Hematopoietic multipotent progenitor cell (in vitro differentiated cells): ENCODE data around the gene PRKN. TPM values are rescaled to one million over a fixed set of nuclear protein-coding genes. Genes with fewer than 3 reads are reported as not detected.

Source experiments
- DNase-seq, 3 donors: peaks; one replicate each; pipeline ENCODE4 v3.0.0-alpha.2; 2011 to 2015; ENCODE audit warnings: low read depth in 2 of 3, low spot score in 2 of 3
- total RNA-seq: library from RNA; depleted of rRNA; stranded (reverse); fragments of >200 nt; gene quantifications from one replicate; pipeline ENCODE4 v1.2.3, GENCODE V29; 2012

The PRKN gene
- total RNA-seq, 1 donor, result 7.0 TPM

DNA sequence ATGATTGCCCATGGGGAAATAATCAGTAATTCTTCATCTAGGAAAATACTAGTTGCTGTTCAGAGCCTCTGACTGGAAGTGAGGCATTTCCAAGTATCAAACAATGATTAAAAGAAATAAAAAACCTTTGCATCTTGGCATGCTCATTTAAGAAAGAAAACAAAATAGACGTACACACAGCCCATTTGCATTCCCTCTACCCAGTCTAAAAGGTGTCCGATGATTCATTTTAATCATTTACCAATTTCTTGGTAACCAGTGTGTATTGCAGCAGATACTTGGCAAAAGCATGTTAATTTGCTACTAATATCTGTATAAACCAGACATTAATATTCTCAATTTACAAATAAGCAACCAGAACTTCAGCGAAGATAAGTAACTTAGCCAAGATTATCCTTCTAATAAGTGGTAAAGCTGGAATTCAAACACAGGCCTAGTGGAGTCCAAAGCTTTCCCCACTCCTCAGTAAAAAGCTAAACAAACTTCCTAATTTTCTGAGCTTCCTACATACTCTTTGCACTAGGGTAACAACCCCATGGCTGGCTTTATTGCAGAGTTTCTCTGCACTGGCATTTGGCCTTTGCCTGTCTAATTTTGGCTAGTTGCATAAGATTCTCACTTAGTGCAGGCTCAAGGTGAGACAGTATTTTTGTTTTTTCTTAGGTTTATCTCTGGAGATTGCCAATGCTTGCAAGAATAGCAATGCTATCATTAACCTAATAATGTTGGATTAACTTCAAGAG, 338.1 kb downstream of the PRKN start:
- DNase-seq, result no peak

DNA sequence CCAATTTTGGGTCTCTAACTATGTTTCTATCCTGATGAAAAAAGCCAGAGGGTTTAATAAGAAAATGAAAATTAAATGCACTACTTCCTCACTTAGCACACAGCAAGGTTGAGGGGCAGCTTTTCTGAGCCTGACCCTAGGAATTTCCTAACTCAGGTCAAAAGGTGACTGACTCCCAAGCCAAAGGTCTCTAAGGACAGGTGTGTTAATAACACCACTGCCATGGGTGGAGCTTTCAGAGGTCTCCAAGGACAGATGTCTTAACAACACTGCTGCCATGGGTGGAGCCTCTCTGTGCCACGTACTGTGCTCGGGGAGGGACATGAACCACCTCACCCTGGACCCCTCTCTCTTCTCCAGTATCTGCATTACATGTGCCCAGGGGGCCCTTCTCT, 339.2 kb downstream of the PRKN start:
- no peak for DNase-seq

DNA sequence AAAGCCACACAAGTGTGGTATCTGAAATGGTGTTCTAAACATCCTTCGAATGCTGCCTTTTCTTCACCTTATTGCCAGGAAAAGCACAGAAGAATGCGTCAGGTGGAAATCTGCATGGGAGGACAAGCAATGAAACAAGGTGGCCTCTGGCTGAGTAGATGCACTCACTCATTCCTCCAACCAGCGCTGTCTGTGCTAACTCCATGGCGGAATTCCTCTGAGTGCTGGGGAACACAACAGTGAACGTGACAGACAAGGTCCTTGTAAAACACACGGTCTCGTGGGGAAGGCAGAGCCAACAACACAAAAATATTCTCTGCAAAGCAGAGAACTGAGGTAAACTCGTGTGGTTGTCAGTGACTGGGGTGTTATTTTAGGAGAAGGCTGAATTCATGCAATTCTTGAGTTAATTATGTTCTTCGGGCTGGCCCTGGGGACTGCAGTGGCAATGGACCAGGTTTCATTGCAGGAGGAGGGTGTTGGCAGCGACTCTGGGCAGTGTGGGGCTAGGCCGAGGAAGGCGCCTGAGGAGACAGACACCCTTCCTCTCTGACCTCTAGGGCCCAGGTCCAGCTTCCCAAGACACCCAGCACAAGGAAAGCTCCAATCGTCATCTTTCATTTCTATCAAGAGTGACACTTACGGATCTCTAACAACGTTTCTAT, 339.7 kb downstream of the PRKN start:
- no peak for DNase-seq

DNA sequence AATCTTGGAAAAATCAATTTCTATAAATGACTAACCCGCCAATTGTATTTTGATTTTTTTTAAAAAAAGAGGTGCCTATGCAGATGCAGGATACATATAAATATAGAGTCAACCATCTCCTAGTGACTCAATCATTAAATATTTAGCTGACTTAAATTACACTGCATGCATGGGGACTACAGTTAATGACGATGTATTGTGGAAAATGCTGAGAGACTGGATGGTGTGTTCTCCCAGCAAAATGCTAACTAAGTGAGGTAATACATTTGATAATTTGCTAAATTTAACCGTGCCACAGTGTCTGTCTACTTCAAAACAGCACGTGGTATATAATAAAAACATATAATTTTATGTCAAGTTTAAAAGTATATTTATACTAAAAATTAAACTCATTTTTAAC, 341.6 kb downstream of the PRKN start:
- no peak for DNase-seq

DNA sequence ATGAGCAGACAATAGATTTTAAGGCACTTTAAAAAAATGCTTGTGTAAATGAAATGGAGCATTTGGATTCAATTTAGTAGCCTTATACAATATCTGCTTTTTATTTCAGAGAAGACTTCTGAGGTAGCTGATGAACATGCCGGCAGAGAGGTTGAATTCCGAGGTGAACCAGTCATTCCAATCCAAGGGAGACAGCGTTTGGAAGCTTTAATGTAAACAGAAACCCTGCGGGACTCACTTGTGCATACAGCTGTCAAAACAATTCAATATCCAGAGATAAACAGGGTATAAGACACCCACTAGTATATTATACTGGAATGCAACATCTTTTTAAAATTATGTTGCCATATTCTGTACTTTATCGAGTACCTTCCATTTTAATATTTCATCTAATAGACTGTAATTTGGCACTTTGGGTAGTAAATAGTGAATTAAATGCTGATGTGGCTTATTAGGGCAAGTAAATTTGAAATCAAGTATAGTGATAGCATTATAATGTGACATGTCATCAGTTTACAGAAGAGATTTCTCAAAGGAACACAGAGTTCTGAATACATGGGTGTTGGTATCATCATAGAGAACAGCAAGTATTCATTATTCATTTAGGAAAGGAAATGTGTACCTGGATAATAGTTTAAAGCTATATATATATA, 347.7 kb downstream of the PRKN start:
- no peak for DNase-seq

DNA sequence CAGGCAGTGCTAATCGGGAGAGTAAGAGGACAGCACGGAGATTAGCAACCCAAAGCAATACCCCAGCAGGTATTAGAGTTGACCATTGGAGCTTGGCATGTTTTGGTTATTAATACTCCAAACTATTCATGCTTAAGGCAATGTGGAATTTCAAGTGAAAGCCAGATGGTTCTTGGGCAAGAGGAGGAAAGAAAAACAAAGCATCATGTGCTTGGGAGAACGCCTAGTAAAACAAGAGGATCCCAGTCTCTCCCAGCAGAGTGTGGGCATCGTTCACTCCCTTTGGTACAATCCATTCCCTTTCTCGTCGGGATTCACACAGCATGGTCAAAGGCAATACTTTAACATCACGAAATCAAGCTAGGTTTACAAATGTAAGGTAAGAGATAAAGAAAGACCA, 349.8 kb downstream of the PRKN start:
- no peak for DNase-seq

DNA sequence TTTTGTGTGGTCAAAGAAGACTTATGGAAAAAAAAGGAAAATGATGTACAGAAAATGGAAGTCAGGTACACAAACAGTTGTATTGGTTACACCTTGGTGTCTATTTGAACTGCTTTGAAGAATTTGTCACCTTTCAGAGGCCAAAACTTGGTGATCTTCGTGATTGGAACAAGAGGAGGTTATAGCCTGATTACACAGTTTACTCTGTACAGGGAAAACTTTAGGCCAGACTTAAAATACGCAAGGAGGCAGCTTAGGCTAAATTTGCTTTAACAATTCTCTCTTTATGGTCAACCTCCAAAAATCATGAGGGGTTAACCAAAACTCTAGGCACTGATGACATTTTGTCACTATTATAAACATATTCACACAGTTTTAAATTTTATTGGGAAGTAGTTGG, 353.7 kb downstream of the PRKN start:
- no peak for DNase-seq

DNA sequence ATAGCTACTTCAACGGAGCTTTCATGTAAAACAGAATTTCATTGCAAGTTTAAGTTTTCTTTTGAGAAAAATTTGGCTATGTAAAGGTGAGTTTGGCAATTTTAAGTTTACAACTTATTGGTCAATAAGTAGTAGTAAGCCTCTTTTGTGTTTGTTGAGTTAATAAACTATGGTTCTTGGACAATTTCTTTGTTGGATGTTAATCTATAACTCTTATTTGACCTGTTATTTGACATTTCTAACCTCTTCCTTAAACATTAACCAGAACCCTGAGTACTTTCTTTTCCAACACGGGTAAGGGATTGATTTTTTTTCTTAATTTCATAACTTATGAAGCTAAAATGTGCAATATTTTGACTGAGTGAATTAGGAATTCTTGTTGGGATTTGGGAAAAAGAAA, 354.4 kb downstream of the PRKN start:
- no peak for DNase-seq

DNA sequence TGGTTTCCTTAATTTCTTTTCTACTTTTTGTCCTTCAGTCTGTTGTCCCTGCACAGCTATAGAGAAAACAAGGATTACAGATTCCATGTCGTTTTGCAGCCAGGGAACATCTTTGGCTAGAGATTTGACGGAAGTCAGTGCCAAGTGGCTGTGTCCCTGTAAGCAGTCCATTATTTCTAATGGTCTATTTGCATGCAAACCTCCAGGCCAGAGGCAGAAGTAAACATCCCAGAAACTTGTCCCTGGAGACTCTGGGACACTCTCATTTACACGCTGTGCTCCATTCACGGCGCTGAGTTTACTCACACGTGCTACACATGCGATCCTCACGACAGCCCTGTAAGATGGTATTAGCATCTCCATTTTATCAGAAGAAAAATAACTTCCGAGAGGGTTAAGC, 355.5 kb downstream of the PRKN start:
- no peak for DNase-seq

DNA sequence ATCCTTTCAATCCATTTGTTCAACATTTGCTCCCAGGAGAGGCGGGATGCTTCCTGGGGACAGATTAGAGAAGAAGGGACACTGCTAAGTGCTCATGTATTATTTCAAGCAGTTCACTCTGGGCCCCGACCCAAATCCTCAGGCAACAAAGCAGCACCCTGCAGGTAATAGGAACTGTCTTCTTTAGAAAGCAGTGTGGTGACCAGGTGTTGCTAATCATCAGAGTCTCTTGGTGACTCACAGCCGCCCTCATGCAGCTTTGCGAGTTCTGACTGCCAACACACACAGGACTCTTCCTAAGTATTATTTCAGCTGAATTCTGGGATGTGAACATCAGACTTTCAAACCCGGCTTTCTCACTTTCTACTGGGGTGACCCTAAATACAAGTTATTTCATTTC, 356.4 kb downstream of the PRKN start:
- DNase-seq, result no peak

DNA sequence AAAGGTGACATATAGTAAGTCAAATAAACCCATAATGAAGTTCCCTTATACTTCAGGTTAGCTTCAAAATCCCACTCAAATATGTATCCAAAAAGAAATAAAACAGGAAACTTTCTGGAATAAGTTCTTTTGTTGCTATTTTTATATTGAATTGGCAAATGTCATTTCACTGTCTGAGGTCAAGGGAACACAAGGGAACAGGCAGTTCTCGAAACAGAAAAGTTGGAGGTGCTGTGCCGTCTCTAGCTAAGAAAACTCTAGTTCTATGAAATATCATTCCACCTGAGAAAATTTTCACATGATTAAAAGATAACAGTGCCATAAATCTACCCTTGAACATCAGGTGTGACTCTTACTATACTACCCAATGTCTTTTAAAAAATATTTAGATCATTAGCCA, 358.5 kb downstream of the PRKN start:
- DNase-seq, result no peak

DNA sequence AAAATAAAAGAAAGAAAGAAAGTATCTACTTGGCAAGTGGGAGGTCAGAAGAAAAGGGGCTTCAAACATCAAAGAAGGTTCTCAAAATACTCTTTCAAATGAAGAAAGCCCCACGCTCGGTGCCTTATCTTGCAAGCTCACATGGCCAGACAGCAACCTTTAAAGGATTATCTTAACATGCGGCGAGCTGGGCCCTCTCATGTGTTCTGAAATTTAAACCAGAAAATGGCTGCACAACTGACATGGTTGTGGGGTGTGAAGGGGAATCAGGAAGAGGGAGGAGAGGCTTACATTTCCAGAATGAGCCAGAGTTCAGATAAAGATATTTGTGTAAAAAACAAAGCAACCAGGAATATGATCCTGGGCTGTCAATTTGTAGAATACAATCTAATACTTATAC, 363.1 kb downstream of the PRKN start:
- peak in 1 of 3 donors; percentile 2 for DNase-seq

DNA sequence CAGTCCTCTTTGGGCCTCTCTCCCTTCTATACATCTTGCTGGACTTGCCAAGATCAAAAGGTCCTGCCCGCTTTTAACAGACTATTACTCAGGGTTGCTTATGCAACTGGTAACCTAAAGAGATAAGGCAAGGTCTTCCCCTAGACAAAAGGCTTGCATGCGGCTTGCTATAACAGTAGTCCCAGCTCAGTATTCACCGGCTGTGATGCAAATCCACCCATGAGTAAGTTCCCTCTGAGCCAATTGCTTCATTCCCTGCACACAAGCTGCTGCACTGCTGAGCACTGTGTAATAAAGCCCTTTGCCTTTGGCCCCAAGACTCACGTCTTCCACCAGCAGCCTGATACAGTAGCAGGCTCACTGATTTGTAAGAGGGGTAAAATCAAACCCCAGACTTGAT, 363.8 kb downstream of the PRKN start:
- DNase-seq, result no peak

DNA sequence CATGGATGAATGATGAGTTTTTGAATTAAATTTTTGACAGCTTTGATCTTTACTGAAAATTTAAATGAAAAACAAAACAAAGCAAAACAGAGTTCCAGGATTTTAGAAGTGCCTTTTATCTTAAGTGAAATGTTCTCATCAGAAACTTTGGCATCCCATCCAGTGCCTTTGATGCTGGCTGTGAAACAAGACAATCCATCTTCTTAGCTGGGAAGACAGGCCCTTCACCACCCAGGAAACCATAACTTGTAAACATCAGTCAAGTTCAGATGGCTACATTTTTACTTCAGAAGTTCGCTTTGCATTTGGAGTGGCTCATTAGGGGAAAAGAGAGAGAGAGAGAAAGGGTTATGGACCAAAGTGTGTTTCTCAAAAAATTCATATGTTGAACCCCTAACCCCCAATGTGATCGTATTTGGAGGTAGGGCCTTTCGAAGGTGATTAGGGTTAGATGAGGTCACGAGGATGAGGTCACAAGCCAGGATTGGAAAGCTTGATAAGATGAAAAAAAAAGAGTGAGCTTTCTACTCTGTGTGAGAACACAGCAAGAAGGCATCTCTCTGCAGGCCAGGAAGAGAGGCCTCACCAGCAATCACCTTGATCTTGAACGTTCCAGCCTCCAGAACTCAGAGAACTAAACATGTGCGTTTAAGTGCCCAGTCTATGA, 366.5 kb downstream of the PRKN start:
- DNase-seq, result no peak

DNA sequence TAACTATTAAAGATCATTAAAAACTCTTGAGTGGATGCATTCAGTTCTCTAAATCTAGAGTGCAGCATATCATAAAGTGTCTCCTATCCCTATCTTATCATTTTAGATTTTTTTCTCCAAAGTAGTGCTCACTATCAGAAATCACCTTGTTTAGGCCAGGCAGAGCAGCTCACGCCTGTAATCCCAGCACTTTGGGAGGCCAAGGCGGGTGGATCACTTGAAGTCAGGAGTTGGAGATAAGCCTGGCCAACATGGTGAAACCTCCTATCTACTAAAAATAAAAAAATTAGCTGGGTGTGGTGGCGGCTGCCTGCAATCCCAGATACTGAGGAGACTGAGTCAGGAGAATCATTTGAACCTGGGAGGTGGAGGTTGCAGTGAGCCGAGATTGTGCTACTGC, 368.9 kb downstream of the PRKN start:
- DNase-seq, result no peak

DNA sequence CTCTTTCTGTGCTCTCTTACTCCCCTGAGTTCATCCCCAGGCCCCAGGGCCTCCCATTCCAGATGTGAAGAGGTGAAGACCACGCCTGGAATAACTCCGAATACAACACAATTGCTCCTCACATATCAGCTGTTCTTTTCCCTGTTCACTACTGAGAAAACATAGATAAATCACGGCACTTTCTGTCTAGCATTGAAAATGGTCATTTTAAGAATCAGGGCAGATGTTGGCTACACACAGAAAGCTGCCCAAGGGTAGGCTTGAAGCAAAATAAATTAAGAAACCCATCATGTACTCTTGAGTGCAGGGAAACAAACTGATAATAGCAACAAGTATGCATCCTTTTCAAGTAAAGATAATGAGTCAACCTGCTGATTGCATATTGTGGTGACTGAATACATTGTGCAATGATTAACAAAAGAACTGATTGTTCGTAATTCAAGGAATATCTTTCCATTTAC, 382.5 kb downstream of the PRKN start:
- no peak for DNase-seq

DNA sequence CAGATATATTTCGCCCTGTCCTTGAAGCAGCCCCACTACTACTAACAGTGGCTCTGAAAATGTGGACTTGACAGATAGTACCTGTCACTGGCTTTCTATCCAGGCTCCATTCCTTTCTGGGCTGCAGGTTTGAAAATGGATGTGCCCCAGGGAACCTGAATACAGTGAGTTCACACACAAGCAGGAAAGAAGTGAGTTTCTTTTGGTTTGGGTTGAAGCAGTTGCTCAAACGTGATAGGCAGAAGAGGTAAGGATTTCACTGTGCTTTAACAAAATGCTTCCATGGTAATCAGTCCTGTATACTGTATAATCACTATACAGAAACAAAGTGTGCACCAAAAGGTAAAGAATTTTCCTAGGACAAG, 382.9 kb downstream of the PRKN start:
- DNase-seq, result no peak

DNA sequence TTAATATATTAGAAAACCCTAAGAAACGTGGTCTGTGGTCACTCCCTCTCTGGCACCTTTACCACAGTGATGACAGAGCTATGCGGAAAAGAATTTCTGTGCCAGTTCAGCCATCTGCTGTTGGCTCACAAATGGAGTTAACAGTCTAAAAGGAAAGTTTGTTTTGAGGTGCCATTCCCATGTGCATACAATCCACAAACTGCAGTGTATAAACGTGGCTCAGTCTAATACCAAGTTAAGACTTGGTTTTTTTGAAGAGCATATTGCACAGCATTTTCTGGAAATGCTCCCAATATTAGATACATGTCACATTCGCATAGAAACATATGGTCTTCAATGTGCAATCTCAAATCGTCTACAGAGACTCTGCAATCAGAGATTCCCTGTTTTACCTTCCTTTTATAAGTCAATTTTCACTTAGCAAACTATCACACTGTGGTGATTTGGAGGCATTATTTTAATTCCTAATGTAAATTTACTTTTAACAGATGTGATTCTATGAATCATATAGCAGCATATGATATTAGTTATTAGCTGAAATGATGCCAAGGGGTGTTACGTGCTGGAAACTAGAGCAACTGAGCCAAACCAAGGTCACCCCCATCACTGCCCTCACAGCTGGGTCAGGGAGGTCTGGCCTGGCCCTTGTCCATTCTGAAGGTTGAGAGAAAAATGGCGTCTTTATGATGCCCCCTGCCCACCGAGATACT, 383.5 kb downstream of the PRKN start:
- no peak for DNase-seq

DNA sequence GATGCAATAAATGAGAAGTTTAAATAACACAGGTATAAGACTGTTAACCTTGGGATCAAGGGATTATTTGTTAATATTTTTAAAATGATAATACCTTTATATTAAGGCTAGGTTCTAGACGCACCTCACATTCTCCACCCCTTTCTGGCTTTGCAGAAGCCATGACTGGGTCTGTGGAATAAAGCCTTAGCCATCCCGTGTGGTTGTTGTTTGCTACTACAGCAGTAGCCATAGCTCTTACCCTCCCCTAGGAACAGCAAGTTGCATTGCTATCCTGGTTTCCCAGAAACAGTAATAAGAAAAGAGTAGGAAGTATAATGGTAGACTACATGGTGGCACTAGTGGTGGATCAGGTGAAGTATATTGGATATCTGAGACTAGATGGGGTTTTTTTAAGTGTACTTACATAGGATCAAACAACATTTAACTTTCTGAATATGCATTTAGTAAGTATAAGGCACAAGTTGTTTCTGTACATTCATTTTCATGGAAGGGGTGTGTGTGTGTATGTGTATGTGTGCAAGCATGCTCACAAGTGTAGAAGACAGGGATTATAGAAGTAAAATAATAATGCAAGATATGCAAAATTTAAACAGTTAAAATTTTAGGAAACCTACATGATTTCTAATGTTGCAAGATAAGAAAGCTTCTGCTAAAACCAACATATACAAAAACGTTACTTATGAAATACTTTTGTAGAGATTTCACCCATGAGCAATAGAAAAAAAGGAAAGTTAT, 384.2 kb downstream of the PRKN start:
- DNase-seq, result no peak

DNA sequence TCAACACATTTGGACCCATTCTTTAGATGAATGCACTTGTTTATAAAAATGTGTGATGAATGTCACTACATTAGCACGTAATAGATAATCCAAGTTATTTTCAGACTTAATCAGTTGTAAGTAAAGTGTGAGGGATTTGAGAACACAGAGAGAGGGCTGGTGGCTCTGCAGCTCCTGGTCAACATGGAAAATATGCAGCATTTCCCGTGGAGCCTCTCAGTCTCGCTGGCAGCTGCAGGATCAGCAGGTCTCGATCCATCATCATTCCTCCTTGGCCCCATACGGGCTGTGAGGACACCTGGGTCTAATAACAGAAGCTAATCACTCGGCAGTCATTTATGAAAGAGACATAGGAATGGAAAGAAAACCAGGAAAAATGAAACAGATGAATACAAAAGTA, 390.2 kb downstream of the PRKN start:
- DNase-seq, result no peak
